ENCODE measurements around the gene NRG3. TPM values are rescaled to one million over a fixed set of nuclear protein-coding genes. Genes with fewer than 3 reads are reported as not detected.

Gene NRG3
- total RNA-seq, 4 donors from 2014 or later, result 0.22 to 2.4 TPM; not detected in 2

DNA sequence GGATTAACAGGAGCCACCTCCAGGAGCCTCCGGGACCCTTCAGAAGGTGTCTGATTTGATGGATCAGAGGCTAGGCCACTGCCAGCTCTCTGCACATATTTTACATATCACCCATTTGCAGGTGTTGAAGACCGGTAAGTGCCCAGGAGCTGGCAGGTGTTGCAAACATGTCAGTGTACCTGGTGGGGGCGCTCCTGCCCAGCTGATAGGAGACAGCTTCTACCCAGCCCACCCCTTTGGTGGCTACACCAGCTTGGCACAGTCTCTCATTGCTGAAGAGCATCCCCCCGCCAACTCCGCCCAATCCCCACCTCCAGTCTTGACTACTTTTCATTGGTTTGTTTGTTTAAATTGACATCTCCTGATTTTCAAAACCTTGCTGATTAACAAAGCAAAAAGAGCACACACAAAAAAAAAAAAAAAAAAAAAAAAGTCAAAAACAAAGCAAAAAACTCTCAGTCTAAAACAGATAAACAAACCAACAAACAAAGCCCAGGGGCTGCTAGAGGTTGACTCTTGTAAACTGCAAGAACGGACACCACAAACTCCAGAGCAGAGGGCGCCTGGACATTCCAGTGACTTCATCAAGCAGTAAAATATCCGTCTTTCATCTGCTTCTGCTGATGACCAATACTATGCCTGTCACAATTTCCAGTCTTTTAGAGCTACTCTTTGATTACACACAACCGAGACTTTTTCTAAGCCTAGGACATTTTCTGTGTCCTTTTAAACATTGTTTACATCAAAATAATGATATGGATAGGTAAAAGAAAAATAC is 275.3 kb downstream of the NRG3 start:
- TF ChIP-seq, protein P1, sequence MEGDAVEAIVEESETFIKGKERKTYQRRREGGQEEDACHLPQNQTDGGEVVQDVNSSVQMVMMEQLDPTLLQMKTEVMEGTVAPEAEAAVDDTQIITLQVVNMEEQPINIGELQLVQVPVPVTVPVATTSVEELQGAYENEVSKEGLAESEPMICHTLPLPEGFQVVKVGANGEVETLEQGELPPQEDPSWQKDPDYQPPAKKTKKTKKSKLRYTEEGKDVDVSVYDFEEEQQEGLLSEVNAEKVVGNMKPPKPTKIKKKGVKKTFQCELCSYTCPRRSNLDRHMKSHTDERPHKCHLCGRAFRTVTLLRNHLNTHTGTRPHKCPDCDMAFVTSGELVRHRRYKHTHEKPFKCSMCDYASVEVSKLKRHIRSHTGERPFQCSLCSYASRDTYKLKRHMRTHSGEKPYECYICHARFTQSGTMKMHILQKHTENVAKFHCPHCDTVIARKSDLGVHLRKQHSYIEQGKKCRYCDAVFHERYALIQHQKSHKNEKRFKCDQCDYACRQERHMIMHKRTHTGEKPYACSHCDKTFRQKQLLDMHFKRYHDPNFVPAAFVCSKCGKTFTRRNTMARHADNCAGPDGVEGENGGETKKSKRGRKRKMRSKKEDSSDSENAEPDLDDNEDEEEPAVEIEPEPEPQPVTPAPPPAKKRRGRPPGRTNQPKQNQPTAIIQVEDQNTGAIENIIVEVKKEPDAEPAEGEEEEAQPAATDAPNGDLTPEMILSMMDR (IDR thresholded peaks at IDR 0.05; ENCODE audit: low read depth), result no peak

DNA sequence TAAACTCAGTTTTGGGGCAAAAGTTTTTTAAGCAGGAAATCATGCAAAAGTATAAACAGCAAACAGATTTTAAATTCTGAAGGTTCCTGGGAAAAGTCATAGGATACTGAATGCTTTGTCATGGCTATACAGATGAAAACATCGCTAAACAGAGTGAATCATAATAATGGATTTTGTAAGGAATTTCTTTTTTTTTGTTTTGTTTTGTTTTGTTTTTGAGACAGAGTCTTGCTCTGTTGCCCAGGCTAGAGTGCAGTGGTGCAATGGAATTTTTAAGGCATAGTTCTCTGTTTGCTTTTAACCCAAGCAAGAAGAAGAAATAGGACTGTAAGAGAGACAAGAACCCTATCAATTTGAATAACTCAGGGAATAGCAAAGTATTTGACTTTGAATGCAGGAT is 285.3 kb downstream of the NRG3 start:
- TF ChIP-seq, protein P1 (IDR thresholded peaks at IDR 0.05; ENCODE audit: low read depth), result no peak

DNA sequence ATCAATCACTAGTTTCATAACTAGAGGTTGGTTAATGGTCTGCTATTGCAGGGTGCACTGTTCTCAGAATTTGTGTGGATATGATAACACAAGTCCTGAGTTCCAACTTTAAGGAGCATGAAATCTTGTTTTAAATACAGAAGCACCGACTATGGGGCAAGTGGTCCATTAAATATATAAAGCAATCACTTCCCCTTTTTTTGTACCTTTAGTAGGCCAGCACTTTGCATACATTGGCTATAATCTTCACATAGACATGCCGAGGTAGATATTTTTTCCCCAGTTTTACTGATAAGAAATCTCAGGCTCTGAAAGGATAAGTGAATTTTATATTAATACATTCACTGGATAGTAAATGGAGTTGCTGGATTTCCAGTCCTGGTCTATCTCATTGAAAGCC is 286.3 kb downstream of the NRG3 start:
- TF ChIP-seq, protein P1 (IDR thresholded peaks at IDR 0.05; ENCODE audit: low read depth), result no peak

DNA sequence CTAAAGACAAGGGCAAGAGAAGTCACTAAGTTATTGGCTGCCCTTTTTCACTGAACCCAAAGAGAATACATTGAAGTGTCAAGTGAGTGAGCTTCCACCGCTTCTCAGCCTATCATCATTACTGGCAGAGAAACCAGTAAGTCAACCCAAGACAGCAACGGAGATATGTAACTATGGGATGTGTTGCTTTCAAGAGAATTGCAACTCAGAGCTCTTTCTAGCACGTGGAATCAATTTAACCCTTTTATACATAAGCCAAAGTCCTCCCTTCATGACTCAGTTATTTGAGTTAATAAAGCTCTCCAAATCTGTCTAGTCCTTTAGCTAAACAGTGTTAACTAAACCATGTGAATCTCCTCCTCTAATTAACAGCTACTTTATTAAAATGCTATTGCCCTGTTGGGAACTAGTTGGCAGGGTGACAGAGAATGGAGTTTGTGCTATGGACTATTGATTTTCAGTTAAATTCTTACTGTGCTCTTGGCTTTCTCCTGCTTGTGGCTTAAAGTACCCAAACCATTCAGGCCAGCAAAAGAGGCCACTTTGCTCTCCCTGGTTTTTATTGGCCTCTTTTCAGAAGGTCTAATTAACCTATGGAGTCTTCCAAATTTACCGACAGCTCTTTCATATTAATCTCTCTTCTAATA is 287.7 kb downstream of the NRG3 start:
- TF ChIP-seq, protein P1 (IDR thresholded peaks at IDR 0.05; ENCODE audit: low read depth), result no peak

DNA sequence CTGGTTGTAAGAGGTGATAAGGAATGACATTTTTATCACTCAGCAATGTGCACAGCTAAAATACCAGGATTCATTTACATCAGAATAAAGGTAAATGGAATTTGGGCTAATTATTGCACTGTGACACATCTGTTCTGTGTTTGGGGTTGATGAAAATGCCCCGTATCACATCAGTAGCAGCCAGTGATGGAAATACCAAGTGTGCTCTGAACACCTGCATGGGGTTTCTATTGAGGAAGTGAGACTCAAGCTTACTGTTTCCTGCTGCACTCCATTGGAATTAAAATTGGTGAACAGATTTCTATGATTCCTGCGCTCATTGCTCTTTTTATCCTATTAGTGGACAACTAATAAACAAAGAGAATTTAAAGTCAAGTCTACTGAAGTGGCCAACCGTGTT is 296.9 kb downstream of the NRG3 start:
- TF ChIP-seq, protein P1 (IDR thresholded peaks at IDR 0.05; ENCODE audit: low read depth), result no peak

DNA sequence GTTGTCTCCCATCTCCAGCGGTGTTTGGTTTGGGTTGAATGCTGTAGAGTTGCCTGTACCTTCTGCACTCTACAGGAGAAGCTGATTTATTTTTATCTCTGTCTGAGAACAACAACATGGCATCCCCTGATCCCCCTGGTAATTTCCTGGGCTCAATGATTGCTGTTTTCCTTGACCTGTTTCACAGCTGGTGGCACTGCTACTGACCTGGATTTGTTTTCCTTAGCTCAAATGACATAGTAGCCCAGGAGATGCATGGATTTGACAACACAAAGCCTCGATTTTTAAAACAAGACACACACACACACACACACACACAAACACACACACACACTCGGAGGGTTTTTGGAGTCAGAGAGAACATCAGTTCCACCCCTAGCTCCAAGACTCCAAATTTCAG is 301.6 kb downstream of the NRG3 start:
- TF ChIP-seq, protein P1 (IDR thresholded peaks at IDR 0.05; ENCODE audit: low read depth), result no peak

DNA sequence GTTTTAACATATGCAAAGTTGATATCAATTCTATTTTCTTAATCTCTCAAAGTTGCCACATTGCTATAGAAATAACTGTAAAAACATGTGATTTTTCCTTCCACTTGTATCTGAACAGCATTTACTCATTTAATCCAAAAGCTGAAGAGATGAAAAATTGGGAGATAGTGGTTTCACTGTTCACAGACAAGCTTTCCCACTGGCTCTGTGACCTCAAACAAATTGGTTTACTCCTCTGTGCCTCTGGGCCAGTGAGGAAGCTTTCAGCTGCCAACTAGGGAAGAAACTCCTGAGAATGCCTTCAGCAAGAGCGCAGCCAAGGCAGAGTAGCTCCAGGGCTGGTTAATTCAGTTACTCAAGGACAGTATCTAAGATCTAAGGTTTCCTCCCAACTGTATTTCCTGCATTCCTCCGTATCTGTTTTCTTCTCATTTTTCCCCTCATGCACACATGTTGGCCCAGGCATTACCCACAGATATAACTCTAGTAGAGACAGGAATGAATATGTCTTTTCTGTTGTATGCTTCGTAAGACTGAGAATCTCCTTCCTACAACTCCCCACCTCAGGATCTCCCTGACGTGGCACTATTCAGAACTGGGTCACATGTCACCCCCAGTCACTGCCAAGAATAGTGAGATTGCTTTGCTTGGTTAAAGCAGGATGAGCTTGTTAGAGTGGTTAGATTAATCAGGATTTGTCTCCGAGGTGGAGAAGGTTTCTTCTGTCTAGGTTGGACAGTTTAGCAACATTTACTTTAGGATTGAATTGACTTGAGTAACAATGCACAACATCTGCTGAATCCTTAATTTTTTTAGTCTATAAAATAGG is 315.7 kb downstream of the NRG3 start:
- TF ChIP-seq, protein P1 (IDR thresholded peaks at IDR 0.05; ENCODE audit: low read depth), result no peak

All from subcutaneous adipose tissue (tissue), 4 donors.